Smooth muscle cell (in vitro differentiated cells): ENCODE measurements around the gene MIOS. TPM values are rescaled to one million over a fixed set of nuclear protein-coding genes. Genes with fewer than 3 reads are reported as not detected.

Experiments used
- DNase-seq: peaks from one replicate; lab custom pipeline; 2025; ENCODE audit not compliant: unreplicated experiment; lab: John Stamatoyannopoulos, UW
- H2AFZ ChIP-seq: fragments of 200-600 bp; sonication (generic); 2 replicates; pipeline ENCODE4 v1.6.0; 2016; ENCODE audit warnings: antibody characterized with exemption, low read depth, mild to moderate bottlenecking
- H3F3A ChIP-seq: fragments of 200-600 bp; sonication (generic); 2 replicates; pipeline ENCODE4 v1.6.0; 2017; ENCODE audit warnings: antibody characterized with exemption, low read depth
- H3K27ac ChIP-seq: fragments of 200-600 bp; sonication (generic); 2 replicates; pipeline ENCODE4 v1.5.1; 2016; ENCODE audit warnings: low read depth, mild to moderate bottlenecking
- H3K27me3 ChIP-seq: fragments of 200-600 bp; sonication (generic); 2 replicates; pipeline ENCODE4 v1.6.1; 2016; ENCODE audit warnings: low read depth, mild to moderate bottlenecking
- H3K36me3 ChIP-seq: fragments of 200-600 bp; sonication (generic); 2 replicates; pipeline ENCODE4 v1.5.1; 2016; ENCODE audit warnings: low read depth
- H3K4me1 ChIP-seq: fragments of 200-600 bp; sonication (generic); 2 replicates; pipeline ENCODE4 v1.5.1; 2016; ENCODE audit warnings: low read depth
- H3K4me2 ChIP-seq: fragments of 200-600 bp; sonication (generic); 2 replicates; pipeline ENCODE4 v1.6.0; 2016; ENCODE audit warnings: mild to moderate bottlenecking
- H3K4me3 ChIP-seq: fragments of 200-600 bp; sonication (generic); 2 replicates; pipeline ENCODE4 v1.5.1; 2016; ENCODE audit warnings: mild to moderate bottlenecking
- H3K79me2 ChIP-seq: fragments of 200-600 bp; sonication (generic); 2 replicates; pipeline ENCODE4 v1.6.0; 2016; ENCODE audit warnings: low read depth, mild to moderate bottlenecking
- H3K9ac ChIP-seq: fragments of 200-600 bp; sonication (generic); 2 replicates; pipeline ENCODE4 v1.6.0; 2016; ENCODE audit warnings: low read depth
- H3K9me3 ChIP-seq: fragments of 200-600 bp; sonication (generic); replicated peaks from 2 replicates; pipeline ENCODE4 v1.5.1; 2016; ENCODE audit warnings: low read depth
- H4K20me1 ChIP-seq: fragments of 200-600 bp; sonication (generic); 2 replicates; pipeline ENCODE4 v1.6.0; 2016; ENCODE audit warnings: low read depth
- CTCF ChIP-seq: fragments of 200-600 bp; sonication (generic); IDR thresholded peaks from 2 replicates; pipeline ENCODE4 v1.5.1; 2017; ENCODE audit warnings: borderline replicate concordance, mild to moderate bottlenecking, antibody characterized with exemption; ENCODE audit not compliant: insufficient read depth, poor library complexity, severe bottlenecking
- WGBS: methylation state at CpG from one replicate; pipeline ENCODE4 v1.1.7; 2016; ENCODE audit warnings: low lambda C conversion rate; 5-methylcytosine and 5-hydroxymethylcytosine counted together
- polyA plus RNA-seq: library from polyadenylated mRNA; unstranded; fragments of >200 nt; fragmentation: Nextera tagmentation; extraction: Ambion mirVana; gene quantifications from 2 replicates; pipeline ENCODE4 v1.2.1, GENCODE V29; 2016
- total RNA-seq: library from RNA; depleted of rRNA; stranded (reverse); fragments of >200 nt; gene quantifications from 2 replicates; pipeline ENCODE4 v1.2.3, GENCODE V29; 2014

The MIOS gene
- total and polyA plus RNA-seq, 2 experiments from 2014 or later, result 10.3 to 25.9 TPM

- Histone ChIP-seq H3K9me3 (no peaks in the 10 kb centered on the region), H3K27ac (peak within 1 kb of the TSS; percentile 66), H2AFZ (peak within 1 kb of the TSS; percentile 97), H3K4me3 (peak within 1 kb of the TSS; percentile 67), H3K4me1 (peaks cover 15% of the 10 kb centered on the region), H3K9ac (peak within 1 kb of the TSS; percentile 74), H3K36me3 (no peaks in the 10 kb centered on the region), H3K27me3 (no peaks in the 10 kb centered on the region), H3K79me2 (peaks cover 38% of the 10 kb centered on the region), H4K20me1 (no peaks in the 10 kb centered on the region), H3K4me2 (peak within 1 kb of the TSS; percentile 98), H3F3A (no peaks in the 10 kb centered on the region)
- TF ChIP-seq CTCF, result no peak
- peak; percentile 73 for DNase-seq
- WGBS, result under 1% methylated on average over 68 of the region's 68 CpGs
Observed at GRCh38 chr7:7640221-7641128, 73.8 kb downstream of the MIOS start, which contains the start of gene UMAD1. Gene UMAD1, plus strand, starts transcription at chr7:7640752. Its CDS starts 32,620 bp downstream, at chr7:7673372.

GRCh38 chr7:7641129-7641663 is 74.5 kb downstream of the MIOS start:
- Histone ChIP-seq H3K4me1 (peaks cover 15% of the 10 kb centered on the region), H3F3A (no peaks in the 10 kb centered on the region), H3K4me3 (peak overlapping the region; percentile 67), H4K20me1 (no peaks in the 10 kb centered on the region), H3K79me2 (peaks cover 42% of the 10 kb centered on the region), H3K27ac (peak overlapping the region; percentile 66), H3K4me2 (peak overlapping the region; percentile 98), H3K27me3 (no peaks in the 10 kb centered on the region), H3K36me3 (no peaks in the 10 kb centered on the region), H3K9me3 (no peaks in the 10 kb centered on the region), H2AFZ (peak overlapping the region; percentile 97), H3K9ac (peak overlapping the region; percentile 74)
- no peak for DNase-seq
- WGBS, result 6% methylated on average over 22 of the region's 22 CpGs
- no peak for TF ChIP-seq CTCF

- Histone ChIP-seq H3K9ac (no peak overlapping the region), H3F3A (no peaks in the 10 kb centered on the region), H3K4me3 (peak overlapping the region; percentile 67), H3K27ac (no peak overlapping the region), H2AFZ (no peak overlapping the region), H3K4me1 (peaks cover 15% of the 10 kb centered on the region), H3K9me3 (no peaks in the 10 kb centered on the region), H3K36me3 (no peaks in the 10 kb centered on the region), H3K79me2 (peaks cover 47% of the 10 kb centered on the region), H4K20me1 (no peaks in the 10 kb centered on the region), H3K27me3 (no peaks in the 10 kb centered on the region), H3K4me2 (peak overlapping the region; percentile 98)
- no peak for DNase-seq
- WGBS, result 73% methylated on average over 6 of the region's 6 CpGs
- TF ChIP-seq CTCF, result no peak
Observed at GRCh38 chr7:7642081-7642480, 75.4 kb downstream of the MIOS start.
